Neural progenitor cell (in vitro differentiated cells): ENCODE data around the gene REXO1.

ENCODE experiments used
- EZH2 ChIP-seq: fragments of 200-600 bp; sonication (generic); IDR thresholded peaks from 2 replicates; pipeline ENCODE4 v1.6.1; 2017; ENCODE audit warnings: antibody characterized with exemption, mild to moderate bottlenecking, moderate library complexity
- EZH2phosphoT487 ChIP-seq: fragments of 200-600 bp; sonication (generic); IDR thresholded peaks from 2 replicates; pipeline ENCODE4 v1.6.1; 2017; ENCODE audit warnings: antibody characterized with exemption
- TF ChIP-seq, protein P1 (sequence below): fragments of 200-600 bp; sonication (generic); IDR thresholded peaks from 2 replicates; pipeline ENCODE4 v1.5.1; 2017; ENCODE audit warnings: antibody characterized with exemption, mild to moderate bottlenecking

DNA sequence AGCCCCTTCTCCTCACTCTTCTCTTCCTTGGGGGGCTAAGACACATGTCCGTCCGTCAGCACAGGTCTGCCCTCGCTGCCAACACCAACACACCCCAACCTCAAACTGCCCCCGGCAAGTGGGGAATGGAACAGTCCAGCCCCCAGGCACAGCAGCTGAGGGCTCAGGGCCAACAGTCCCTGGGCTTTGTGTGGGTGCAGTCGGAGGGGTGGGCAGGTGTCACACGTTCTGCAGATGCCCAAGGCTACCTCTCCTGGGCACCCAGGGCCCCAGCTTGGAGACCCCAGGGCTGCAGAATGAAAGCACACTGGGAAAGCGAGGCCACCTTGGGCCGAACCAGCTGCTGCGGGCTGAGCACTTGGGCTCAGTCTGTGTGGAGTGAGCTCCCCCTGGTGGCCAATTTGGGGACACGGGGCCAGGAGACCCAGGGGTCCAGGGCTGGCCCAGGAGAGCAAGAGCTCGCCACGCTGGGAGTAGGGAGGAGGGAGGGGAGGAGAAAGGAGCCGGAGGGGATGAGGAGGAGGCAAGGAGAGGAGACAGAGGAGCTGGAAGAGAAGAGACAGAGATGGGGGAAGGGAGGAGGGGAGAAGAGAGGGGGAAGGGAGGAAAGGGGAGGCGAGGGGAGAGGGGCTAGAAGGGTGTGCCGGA, 22.2 kb downstream of the REXO1 start:
- no peak for TF ChIP-seq EZH2
- TF ChIP-seq, protein P1, sequence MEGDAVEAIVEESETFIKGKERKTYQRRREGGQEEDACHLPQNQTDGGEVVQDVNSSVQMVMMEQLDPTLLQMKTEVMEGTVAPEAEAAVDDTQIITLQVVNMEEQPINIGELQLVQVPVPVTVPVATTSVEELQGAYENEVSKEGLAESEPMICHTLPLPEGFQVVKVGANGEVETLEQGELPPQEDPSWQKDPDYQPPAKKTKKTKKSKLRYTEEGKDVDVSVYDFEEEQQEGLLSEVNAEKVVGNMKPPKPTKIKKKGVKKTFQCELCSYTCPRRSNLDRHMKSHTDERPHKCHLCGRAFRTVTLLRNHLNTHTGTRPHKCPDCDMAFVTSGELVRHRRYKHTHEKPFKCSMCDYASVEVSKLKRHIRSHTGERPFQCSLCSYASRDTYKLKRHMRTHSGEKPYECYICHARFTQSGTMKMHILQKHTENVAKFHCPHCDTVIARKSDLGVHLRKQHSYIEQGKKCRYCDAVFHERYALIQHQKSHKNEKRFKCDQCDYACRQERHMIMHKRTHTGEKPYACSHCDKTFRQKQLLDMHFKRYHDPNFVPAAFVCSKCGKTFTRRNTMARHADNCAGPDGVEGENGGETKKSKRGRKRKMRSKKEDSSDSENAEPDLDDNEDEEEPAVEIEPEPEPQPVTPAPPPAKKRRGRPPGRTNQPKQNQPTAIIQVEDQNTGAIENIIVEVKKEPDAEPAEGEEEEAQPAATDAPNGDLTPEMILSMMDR: peak; percentile 96
- TF ChIP-seq EZH2phosphoT487: no peak
